ENCODE measurements around the gene TMEM125. TPM values are rescaled to one million over a fixed set of nuclear protein-coding genes. Genes with fewer than 3 reads are reported as not detected.

Gene TMEM125
- total and polyA plus RNA-seq, 10 of the 15 experiments (the other 5 are each of a cell fraction or from before 2014, with no cell fraction given) = 0.28 TPM; not detected in 9

DNA sequence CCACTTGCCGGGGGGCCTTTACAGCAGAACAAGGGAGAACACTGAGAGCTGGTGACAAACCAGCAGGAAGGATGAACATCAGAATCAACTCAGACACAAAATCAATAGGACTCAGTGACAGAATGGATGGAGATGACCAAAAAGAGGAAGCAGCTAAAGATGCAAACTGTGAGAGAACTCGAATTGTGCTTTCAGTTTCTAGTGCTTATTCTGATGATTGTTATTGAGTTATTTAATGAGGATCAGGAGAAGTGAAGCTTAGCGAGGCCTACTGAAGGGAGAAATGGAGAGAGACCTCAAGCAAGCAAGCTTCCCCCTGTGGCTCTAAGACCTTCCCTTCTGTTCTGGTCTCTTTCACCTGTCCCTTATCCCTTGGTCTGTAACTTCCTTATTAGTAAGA lies 30.3 kb upstream of the TMEM125 start (continued):
- no peak for TF ChIP-seq ZNF592 (IDR thresholded peaks at IDR 0.05)
- TF ChIP-seq REST (IDR thresholded peaks at IDR 0.05; ENCODE audit: low read depth, low read length) = no peak
- TF ChIP-seq NFYB (IDR thresholded peaks at IDR 0.05; ENCODE audit: insufficient read depth, low read depth, low read length) = no peak
- TF ChIP-seq POLR2AphosphoS2 (IDR thresholded peaks at IDR 0.05; ENCODE audit: low read depth, low read length) = no peak
- no peak for TF ChIP-seq CHD4 (IDR thresholded peaks at IDR 0.05)
- TF ChIP-seq ZNF274 (IDR thresholded peaks at IDR 0.05; ENCODE audit: insufficient read depth, insufficient read length) = no peak
- TF ChIP-seq NKRF (conservative IDR thresholded peaks at IDR 0.05) = no peak
- TF ChIP-seq TBL1XR1 (IDR thresholded peaks at IDR 0.05; ENCODE audit: low read depth, low read length) = no peak
- no peak for TF ChIP-seq ZNF622 (IDR thresholded peaks at IDR 0.05)
- TF ChIP-seq IRF5 (IDR thresholded peaks at IDR 0.05; ENCODE audit: borderline replicate concordance) = no peak
- no peak for TF ChIP-seq PRDM15 (CRISPR knock-in tag; IDR thresholded peaks at IDR 0.05)
- TF ChIP-seq SREBF2 (IDR thresholded peaks at IDR 0.05; ENCODE audit: low read length) = no peak
- TF ChIP-seq ZZZ3 (IDR thresholded peaks at IDR 0.05; ENCODE audit: control insufficient read depth, insufficient read length, low read depth) = no peak
- no peak for TF ChIP-seq PAX8 (IDR thresholded peaks at IDR 0.05)
- TF ChIP-seq SMARCA5 (IDR thresholded peaks at IDR 0.05) = no peak
- TF ChIP-seq SPI1 (IDR thresholded peaks at IDR 0.05; ENCODE audit: borderline replicate concordance, insufficient read depth, low read depth, low read length) = peak; percentile 94

Data from GM12878 (cell line).